Islet precursor cell (in vitro differentiated cells): Measurements from ENCODE around the gene SLC16A7.
"Not testable (repeated sequence)": the region's sequence is repeated elsewhere in the genome, so short reads cannot be mapped to it uniquely, and the experiment has no call there.

Source experiments
- DNase-seq: peaks from one replicate; pipeline ENCODE4 v3.0.0-alpha.2; 2018

Gene SLC16A7

GRCh38 chr12:59742841-59743240 is 147.0 kb downstream of the SLC16A7 start:
- DNase-seq, result no peak

GRCh38 chr12:59744564-59744963 is 148.7 kb downstream of the SLC16A7 start:
- DNase-seq, result no peak

GRCh38 chr12:59751091-59751490 is 155.3 kb downstream of the SLC16A7 start:
- DNase-seq, result not testable (repeated sequence)

- no peak for DNase-seq
Measured at GRCh38 chr12:59761542-59761941, 165.7 kb downstream of the SLC16A7 start.

- no peak for DNase-seq
Measured at GRCh38 chr12:59763835-59764234, 168.0 kb downstream of the SLC16A7 start.

- DNase-seq, result no peak
Measured at GRCh38 chr12:59768031-59768430, 172.2 kb downstream of the SLC16A7 start.

GRCh38 chr12:59780605-59781135 is 184.8 kb downstream of the SLC16A7 start:
- DNase-seq, result peak; percentile 71

GRCh38 chr12:59787610-59788009 is 191.8 kb downstream of the SLC16A7 start:
- no peak for DNase-seq

- no peak for DNase-seq
Measured at GRCh38 chr12:59792647-59793046, 196.8 kb downstream of the SLC16A7 start.

GRCh38 chr12:59803735-59804134 is 207.9 kb downstream of the SLC16A7 start:
- peak; percentile 72 for DNase-seq

- DNase-seq, result no peak
Measured at GRCh38 chr12:59808317-59808910, 212.6 kb downstream of the SLC16A7 start.

- no peak for DNase-seq
Measured at GRCh38 chr12:59811991-59812390, 216.2 kb downstream of the SLC16A7 start.

- no peak for DNase-seq
Measured at GRCh38 chr12:59812716-59813115, 216.9 kb downstream of the SLC16A7 start.

GRCh38 chr12:59820594-59821011 is 224.8 kb downstream of the SLC16A7 start:
- DNase-seq, result no peak

- DNase-seq, result no peak
Measured at GRCh38 chr12:59823567-59823966, 227.7 kb downstream of the SLC16A7 start.

- no peak for DNase-seq
Measured at GRCh38 chr12:59827767-59828166, 231.9 kb downstream of the SLC16A7 start.

- DNase-seq, result no peak
Measured at GRCh38 chr12:59828521-59828920, 232.7 kb downstream of the SLC16A7 start.

GRCh38 chr12:59833408-59833807 is 237.6 kb downstream of the SLC16A7 start:
- DNase-seq, result no peak

GRCh38 chr12:59834659-59835474 is 239.0 kb downstream of the SLC16A7 start:
- DNase-seq, result no peak
